ENCODE results near the gene UGT1A9.

- TF ChIP-seq GATA2 (IDR thresholded peaks at IDR 0.05; ENCODE audit: low read depth, low read length), result no peak
- TF ChIP-seq GATA3 (IDR thresholded peaks at IDR 0.05; ENCODE audit: low read depth, low read length), result no peak
Measured at GRCh38 chr2:233674314-233674713, 2.6 kb downstream of the UGT1A9 start.

Measured in SH-SY5Y (cell line).